ENCODE data around the gene CD22. TPM values are rescaled to one million over a fixed set of nuclear protein-coding genes. Genes with fewer than 3 reads are reported as not detected.
A peak's percentile ranks its signal among the peaks of the same experiment; 100 is the strongest.
"Not testable (repeated sequence)": the region's sequence is repeated elsewhere in the genome, so short reads cannot be mapped to it uniquely, and the experiment has no call there.

The CD22 gene
- total RNA-seq, 1 donor from 2014 or later, result 1.2 TPM

- peak; percentile 16 for DNase-seq (ENCODE audit: low spot score)
- no peak for ATAC-seq
These were observed 24.6 kb downstream of the CD22 start for GRCh38 chr19:35353635-35354034.

- ATAC-seq (no peak), DNase-seq (ENCODE audit: low spot score) (peak; percentile 35)
These were observed 25.9 kb downstream of the CD22 start for GRCh38 chr19:35354898-35355297.

DNA sequence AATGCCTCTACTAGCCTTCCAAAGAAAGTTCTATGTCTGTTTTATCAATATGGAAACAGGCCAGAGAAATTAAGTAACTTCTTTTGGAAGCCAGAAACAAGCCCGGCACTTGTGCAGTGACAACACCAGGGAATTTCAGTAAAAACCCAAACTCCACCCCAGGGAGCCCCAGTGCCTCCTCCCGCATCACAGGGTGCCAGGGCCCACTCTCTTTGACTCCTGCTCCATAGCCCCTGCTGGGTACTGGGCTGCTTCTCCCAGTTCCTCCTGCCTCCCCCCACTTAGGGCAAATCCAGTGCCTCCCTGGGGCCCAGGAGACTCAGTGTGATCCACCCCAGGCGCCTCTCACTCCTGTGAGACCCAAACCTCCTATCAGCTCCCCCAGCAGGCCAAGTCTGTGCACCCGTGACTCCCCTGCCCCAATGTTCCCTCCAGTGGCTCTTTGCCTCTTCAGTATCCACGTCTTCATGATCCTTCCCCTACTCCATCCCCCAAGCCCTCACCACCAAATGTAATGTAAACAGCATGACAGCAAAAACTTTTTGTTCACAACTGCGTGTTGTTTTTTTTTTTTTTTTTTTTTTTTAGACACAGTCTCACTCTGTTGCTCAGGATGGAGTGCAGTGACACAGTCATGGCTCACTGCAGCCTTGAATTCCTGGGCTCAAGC, 26.9 kb downstream of the CD22 start:
- ATAC-seq, result peak; percentile 45
- DNase-seq (ENCODE audit: low spot score), result peak; percentile 43

DNA sequence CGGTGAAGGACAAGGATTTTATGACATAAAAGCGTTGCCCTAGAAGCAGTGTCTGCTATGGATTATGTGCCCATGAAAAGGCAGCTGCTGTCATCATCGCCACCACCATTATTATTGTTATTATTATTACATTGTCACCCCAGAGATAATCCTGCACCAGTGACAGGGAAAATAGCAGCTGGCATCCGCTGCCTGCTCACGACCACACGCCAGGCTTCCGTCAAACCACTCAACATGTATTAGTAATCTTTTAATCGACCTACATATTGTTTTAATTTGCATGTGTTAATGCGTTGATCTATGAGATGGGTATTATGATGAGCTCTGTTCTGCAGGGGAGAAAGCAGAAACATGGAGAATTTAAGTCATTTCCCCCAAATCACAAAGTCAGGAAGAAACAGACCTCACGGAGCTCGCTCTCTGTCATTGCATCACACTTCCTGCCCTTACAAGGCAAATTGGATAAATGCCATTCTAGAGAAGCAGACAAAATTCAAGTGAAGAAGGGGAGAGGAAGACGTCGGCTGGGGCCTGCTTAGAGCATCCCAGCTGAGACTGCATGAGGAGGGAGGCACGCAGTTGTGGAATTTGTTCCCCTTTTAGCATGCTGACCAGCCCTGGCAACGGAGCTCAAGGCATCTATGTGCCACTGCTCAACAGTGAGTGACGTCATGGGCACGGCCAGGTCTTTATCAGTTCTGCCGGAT, 29.0 kb downstream of the CD22 start, which contains the start of gene FFAR3:
Gene FFAR3, plus strand, starts transcription at position 594 of the 707 bp plus-strand sequence. CDS start 431 bp downstream, outside the sequence.
- DNase-seq (ENCODE audit: low spot score) (peak; percentile 44), ATAC-seq (peak; percentile 50)

GRCh38 chr19:35358834-35359233, 29.8 kb downstream of the CD22 start:
- DNase-seq (ENCODE audit: low spot score), result peak; percentile 43
- ATAC-seq, result not testable (repeated sequence)

- ATAC-seq, result not testable (repeated sequence)
- DNase-seq (ENCODE audit: low spot score), result peak; percentile 37
These were observed 30.4 kb downstream of the CD22 start for GRCh38 chr19:35359395-35359794.

DNA sequence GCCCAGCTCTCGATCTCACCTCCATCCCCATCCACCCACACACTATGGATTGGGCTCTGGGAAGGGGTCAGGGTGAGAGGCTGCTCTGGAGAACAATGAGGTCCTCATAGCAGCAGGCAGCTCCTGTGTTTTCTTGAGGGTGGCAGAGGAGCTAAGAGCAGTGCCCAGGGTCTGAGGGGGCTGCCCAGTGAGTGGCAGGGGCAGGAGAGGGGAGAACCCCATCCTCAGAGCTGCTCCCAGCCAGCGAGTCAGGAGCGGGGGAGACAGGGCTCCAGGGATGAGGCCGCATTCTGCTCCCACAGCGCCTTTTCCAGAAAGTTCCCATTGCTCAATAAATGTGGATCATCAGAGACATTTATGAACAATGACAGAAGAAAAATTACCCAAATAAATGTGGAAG, 31.1 kb downstream of the CD22 start:
- not testable (repeated sequence) for ATAC-seq; DNase-seq (ENCODE audit: low spot score)

DNA sequence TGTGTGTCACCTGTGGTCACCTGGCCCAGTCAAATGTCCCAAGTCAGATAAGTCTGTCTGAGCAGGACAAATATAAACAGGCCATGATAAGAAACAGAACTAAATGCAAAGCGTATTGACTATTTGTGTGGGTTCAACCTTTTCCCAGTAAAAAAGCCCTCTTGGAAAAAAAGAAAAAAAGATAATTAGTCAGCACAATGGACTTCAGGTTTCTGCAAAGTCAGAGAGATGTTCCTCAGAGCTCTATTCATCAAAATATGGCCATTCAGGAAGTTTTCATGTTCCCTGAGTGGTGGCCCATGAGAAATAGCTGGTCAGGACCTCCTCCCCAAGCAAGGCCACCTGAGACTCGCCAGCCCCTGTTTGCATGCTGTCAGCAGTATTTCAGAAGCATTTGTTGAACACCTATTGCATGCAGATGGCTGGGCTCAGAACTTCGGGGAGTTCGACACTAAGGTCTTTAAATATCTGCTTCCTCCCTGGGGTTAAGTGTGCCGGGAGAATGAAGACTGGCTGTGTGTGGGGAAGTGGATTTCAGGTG, 32.0 kb downstream of the CD22 start:
- no peak for ATAC-seq
- DNase-seq (ENCODE audit: low spot score), result no peak

DNA sequence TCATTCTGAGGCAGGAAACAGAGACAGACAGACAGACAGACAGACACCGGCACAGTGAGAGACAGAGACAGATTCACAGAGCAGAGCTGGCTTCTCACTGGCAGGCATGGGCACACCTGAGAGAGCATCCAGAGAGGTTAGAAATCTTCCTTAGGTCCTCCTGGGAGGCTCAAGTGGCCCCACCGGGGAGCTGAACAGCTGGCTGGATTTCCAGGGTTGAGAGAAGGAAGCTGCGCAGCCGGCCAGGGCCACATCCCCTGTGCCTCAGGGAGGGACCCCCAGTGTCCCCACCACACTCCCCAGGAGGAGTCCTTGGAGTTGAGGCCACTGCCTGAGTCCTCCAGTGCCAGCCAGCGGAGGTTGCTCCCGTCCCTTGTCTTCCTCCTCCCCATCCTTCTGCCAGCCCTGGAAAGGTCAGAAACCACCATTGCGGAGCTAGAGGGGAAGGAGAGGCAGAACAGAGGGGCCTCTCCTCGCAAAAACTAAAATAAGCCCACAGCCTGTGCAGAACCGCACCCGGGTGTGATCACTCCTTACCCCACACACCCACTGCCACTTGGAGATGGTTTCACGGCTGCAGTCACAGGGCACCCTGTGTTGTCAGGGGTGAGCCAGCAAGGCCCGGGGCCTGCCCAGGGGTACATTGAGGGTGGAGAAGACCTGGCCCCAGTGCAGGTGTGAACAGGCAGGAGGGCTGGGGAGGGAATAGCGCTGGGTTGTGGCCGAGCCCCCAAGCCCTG, 33.4 kb downstream of the CD22 start:
- ATAC-seq (no peak), DNase-seq (ENCODE audit: low spot score) (no peak)

DNA sequence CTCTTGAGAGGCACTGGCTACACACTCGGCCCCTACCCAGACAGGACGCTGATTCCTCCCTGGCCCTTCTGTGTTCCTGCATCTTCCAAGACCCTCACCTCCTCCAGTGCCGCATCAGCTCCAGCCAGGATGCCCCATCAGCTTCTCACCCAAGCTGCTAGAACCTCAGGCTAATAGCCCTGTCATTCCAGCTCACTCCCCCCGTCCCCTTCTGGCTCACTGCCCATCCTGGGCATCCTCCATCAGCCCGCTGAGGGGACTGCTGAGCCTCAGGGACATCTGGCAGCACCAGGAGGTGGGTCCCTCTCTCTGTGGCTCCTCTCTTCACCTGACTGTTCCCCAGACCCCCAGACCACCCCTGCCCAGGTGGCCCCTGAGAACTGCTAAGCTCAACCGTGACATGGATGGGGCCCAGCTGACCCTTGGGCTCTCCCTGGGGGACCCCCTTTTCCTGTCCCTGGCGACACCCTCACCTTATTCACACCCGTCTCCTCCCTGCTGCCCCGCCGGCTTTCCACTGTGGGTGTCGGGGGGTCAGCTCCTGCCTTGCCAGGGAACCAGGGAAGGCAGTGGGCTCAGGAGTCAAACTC, 34.1 kb downstream of the CD22 start:
- DNase-seq (ENCODE audit: low spot score) (peak; percentile 21), ATAC-seq (no peak)

- DNase-seq (ENCODE audit: low spot score) (no peak), ATAC-seq (no peak)
These were observed 34.9 kb downstream of the CD22 start for GRCh38 chr19:35363711-35364425.

GRCh38 chr19:35365303-35365702, 36.3 kb downstream of the CD22 start:
- DNase-seq (ENCODE audit: low spot score), result no peak
- no peak for ATAC-seq

DNA sequence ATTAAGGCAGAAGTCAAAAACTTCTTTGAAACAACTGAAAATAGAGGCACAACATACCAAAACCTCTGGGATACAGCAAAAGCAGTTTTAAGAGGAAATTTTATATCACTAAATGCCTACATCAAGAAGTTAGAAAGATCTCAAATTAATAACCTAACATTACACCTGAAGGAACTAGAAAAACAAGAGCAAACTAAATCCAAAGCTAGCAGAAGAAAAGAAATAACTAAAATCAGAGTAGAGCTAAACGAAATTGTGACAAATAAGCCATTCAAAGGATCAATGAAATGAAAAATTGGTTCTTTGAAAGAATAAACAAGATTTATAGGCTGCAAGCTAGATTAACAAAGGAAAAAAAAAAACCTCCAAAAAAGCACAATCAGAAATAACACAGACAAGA, 39.4 kb downstream of the CD22 start:
- ATAC-seq, result no peak

GRCh38 chr19:35369522-35369921, 40.5 kb downstream of the CD22 start:
- ATAC-seq (no peak), DNase-seq (ENCODE audit: low spot score) (no peak)

More for the DNA sequence above, 39.4 kb downstream of the CD22 start:
- DNase-seq (ENCODE audit: low spot score), result no peak

DNA sequence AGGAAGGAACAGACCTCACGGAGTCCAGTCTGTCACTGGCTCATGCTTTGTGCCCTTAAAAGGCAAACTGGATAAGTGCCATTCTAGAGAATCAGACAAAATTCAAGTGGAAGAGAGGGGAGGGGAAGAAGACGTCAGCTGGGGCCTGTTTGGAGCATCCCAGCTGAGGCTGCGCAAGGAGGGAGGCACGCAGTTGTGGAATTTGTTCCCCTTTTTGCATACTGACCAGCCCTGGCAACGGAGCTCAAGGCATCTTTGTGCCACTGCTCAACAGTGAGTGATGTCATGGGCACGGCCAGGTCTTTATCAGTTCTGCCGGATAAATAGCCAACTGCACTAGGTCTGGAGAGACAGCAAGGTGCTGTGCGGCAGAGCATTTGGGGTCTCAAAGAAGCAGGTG, 41.7 kb downstream of the CD22 start, which contains the start of gene GPR42:
Gene GPR42, plus strand, starts transcription at position 347 of the 400 bp plus-strand sequence. CDS start 292 bp downstream, outside the sequence.
- DNase-seq (ENCODE audit: low spot score) (no peak), ATAC-seq (no peak)

GRCh38 chr19:35373492-35373891, 44.5 kb downstream of the CD22 start:
- ATAC-seq (no peak), DNase-seq (ENCODE audit: low spot score) (no peak)

DNA sequence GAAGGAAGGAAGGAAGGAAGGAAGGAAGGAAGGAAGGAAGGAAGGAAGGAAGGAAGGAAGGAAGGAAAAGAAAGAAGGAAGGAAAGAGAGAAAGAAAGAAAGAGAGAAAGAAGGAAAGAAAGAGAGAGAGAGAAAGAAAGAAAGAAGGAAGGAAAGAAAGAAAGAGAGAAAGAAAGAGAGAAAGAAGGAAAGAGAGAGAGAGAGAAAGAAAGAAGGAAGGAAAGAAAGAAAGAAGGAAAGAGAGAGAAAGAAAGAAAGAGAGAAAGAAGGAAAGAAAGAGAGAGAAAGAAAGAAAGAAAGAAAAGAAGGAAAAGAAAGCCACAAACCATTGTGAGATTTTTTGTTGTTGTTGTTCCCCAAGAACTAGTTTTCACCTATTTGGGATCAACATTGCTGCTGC, 45.0 kb downstream of the CD22 start:
- not testable (repeated sequence) for DNase-seq (ENCODE audit: low spot score); ATAC-seq

GRCh38 chr19:35375505-35376307, 46.7 kb downstream of the CD22 start:
- DNase-seq (ENCODE audit: low spot score) (no peak), ATAC-seq (no peak)

DNA sequence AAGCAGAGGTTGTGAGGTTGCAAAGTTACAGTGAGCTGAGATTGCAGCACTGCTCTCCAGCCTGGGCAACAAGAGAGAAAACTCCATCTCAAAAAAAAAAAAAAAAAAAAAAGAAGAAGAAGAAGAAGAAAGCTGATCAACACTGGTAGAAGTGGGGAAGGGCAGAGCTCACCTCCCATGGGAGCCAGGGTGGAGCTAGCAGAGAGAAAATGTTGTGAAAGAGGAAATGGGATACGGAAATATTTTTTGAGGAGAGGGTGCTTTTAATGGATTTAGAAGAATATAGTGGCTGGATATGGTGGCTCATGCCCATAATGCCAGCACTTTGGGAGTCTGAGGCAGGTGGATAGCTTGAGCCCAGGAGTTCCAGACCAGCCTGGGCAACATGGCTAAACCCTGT, 48.7 kb downstream of the CD22 start:
- ATAC-seq (no peak), DNase-seq (ENCODE audit: low spot score) (no peak)
